DOHH2 (cell line): ENCODE measurements around the gene C1orf174.

Experiments
- EZH2phosphoT487 ChIP-seq: fragments of 200-600 bp; sonication (generic); IDR thresholded peaks from 2 replicates; pipeline ENCODE4 v1.6.1; 2017; ENCODE audit warnings: borderline replicate concordance, mild to moderate bottlenecking, antibody characterized with exemption, low read length, moderate library complexity, mixed read lengths
- TF ChIP-seq, protein P1 (sequence below): fragments of 200-600 bp; sonication (generic); IDR thresholded peaks from one replicate; pipeline ENCODE4 v1.5.1; 2014; ENCODE audit warnings: antibody characterized with exemption, mild to moderate bottlenecking, low read depth, low read length; ENCODE audit not compliant: poor library complexity, severe bottlenecking

GRCh38 chr1:3912809-3913685, 13.0 kb upstream of the C1orf174 start:
- TF ChIP-seq, protein P1, sequence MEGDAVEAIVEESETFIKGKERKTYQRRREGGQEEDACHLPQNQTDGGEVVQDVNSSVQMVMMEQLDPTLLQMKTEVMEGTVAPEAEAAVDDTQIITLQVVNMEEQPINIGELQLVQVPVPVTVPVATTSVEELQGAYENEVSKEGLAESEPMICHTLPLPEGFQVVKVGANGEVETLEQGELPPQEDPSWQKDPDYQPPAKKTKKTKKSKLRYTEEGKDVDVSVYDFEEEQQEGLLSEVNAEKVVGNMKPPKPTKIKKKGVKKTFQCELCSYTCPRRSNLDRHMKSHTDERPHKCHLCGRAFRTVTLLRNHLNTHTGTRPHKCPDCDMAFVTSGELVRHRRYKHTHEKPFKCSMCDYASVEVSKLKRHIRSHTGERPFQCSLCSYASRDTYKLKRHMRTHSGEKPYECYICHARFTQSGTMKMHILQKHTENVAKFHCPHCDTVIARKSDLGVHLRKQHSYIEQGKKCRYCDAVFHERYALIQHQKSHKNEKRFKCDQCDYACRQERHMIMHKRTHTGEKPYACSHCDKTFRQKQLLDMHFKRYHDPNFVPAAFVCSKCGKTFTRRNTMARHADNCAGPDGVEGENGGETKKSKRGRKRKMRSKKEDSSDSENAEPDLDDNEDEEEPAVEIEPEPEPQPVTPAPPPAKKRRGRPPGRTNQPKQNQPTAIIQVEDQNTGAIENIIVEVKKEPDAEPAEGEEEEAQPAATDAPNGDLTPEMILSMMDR = no peak
- TF ChIP-seq EZH2phosphoT487 = no peak
